Transverse colon (tissue), 4 donors: ENCODE data around the gene PCBP3. TPM values are rescaled to one million over a fixed set of nuclear protein-coding genes. Genes with fewer than 3 reads are reported as not detected.

ENCODE experiments used
- DNase-seq: peaks from one replicate; pipeline ENCODE4 v3.0.0-alpha.2; 2019
- H3K27ac ChIP-seq, 4 donors: fragments of 200-600 bp; sonication (generic); 2 replicates each; pipeline ENCODE4 v1.5.1; 2016 to 2018; ENCODE audit warnings: inconsistent platforms in 4 of 4
- H3K27me3 ChIP-seq: fragments of 200-600 bp; sonication (generic); 2 replicates; pipeline ENCODE4 v1.5.1; 2017; ENCODE audit warnings: inconsistent platforms
- H3K36me3 ChIP-seq, 4 donors: fragments of 200-600 bp; sonication (generic); 2 replicates each; pipeline ENCODE4 v1.5.1; 2017 to 2019; ENCODE audit warnings: inconsistent platforms in 4 of 4
- H3K4me1 ChIP-seq, 4 donors: fragments of 200-600 bp; sonication (generic); 2 replicates each; pipeline ENCODE4 v1.5.1; 2017 to 2020; ENCODE audit warnings: inconsistent platforms in 4 of 4
- H3K4me3 ChIP-seq, 4 donors: fragments of 200-600 bp; sonication (generic); 1 replicate in 1 of 4; 2 replicates in 3 of 4; pipeline versions ENCODE4 v1.5.1 to v1.6.1; 2017 to 2019; ENCODE audit warnings: inconsistent platforms in 4 of 4
- H3K9me3 ChIP-seq, 2 donors: fragments of 200-600 bp; sonication (generic); 2 replicates each; pipeline ENCODE4 v1.5.1; 2017 to 2019; ENCODE audit warnings: inconsistent platforms in 2 of 2
- EP300 ChIP-seq: sonication (generic); formaldehyde crosslinking; IDR thresholded peaks from one replicate; pipeline ENCODE4 v1.6.1; 2017; ENCODE audit warnings: antibody characterized with exemption, low read depth
- POLR2A ChIP-seq: fragments of 450-650 bp; IDR thresholded peaks from one replicate; pipeline ENCODE4 v1.6.1; 2016; ENCODE audit warnings: antibody characterized with exemption, mild to moderate bottlenecking, moderate library complexity
- POLR2AphosphoS5 ChIP-seq, 3 donors: sonication (generic); formaldehyde crosslinking; IDR thresholded peaks; one replicate each; pipeline ENCODE4 v1.6.1; 2016; ENCODE audit warnings: antibody characterized with exemption in 3 of 3
- WGBS, 2 donors: methylation state at CpG; one replicate each; pipeline ENCODE4 v1.1.5; 2018; ENCODE audit warnings: low coverage in 1 of 2; 5-methylcytosine and 5-hydroxymethylcytosine counted together
- in situ Hi-C, 4 donors: fragments of 200-750 bp; cut with MboI; loops; one replicate each; pipeline versions ENCODE4 v1.15.0 to v1.15.1; 2017; ENCODE audit warnings: low sequenced_read_pairs in 3 of 4, low pct_ligation_motif_present in 1 of 4, low pct_unique_long_range_greater_than_20kb in 1 of 4
- intact Hi-C: fragments of 100-400 bp; cut with DNase I; formaldehyde crosslinking; loops from one replicate; pipeline ENCODE4 v1.15.1; 2023; ENCODE audit warnings: low total_unique reads
- total RNA-seq, 4 donors: library from RNA; depleted of rRNA; stranded (reverse); fragments of >200 nt; gene quantifications; one replicate each; pipeline ENCODE4 v1.1.0, GENCODE V29; 2016
- TF ChIP-seq, protein P1 (sequence below), 5 experiments: fragments of 200-600 bp in 3 of 5; fragments of 450-650 bp in 2 of 5; sonication (generic) in 3 of 5; IDR thresholded peaks; 1 replicate in 2 of 5; 2 replicates in 3 of 5; pipeline ENCODE4 v1.5.1; 2016 to 2017; ENCODE audit warnings: antibody characterized with exemption in 5 of 5, inconsistent platforms in 3 of 5, mild to moderate bottlenecking in 2 of 5, moderate library complexity in 1 of 5

The PCBP3 gene
- total RNA-seq, 4 donors from 2014 or later, result 0.80 to 7.8 (median 5.3) TPM

GRCh38 chr21:45874716-45875415 lies 231.3 kb downstream of the PCBP3 start:
- in situ Hi-C loops (no loop called here), intact Hi-C loops (no loop called here)
- 73% methylated on average over 26 of the region's 33 CpGs; no CpG with 5 or more reads in 1 of the 2 donors for WGBS, 2 donors
- DNase-seq, result peak; percentile 57
- peak overlapping the region; percentile 51 to 61 (median 53) for H3K27ac ChIP-seq
- TF ChIP-seq, protein P1, sequence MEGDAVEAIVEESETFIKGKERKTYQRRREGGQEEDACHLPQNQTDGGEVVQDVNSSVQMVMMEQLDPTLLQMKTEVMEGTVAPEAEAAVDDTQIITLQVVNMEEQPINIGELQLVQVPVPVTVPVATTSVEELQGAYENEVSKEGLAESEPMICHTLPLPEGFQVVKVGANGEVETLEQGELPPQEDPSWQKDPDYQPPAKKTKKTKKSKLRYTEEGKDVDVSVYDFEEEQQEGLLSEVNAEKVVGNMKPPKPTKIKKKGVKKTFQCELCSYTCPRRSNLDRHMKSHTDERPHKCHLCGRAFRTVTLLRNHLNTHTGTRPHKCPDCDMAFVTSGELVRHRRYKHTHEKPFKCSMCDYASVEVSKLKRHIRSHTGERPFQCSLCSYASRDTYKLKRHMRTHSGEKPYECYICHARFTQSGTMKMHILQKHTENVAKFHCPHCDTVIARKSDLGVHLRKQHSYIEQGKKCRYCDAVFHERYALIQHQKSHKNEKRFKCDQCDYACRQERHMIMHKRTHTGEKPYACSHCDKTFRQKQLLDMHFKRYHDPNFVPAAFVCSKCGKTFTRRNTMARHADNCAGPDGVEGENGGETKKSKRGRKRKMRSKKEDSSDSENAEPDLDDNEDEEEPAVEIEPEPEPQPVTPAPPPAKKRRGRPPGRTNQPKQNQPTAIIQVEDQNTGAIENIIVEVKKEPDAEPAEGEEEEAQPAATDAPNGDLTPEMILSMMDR (IDR thresholded peaks at IDR 0.05), result no peak
- no peak for TF ChIP-seq EP300
- TF ChIP-seq POLR2AphosphoS5 (IDR thresholded peaks at IDR 0.05), result peak in 2 of 3 donors; percentile 67 to 72
- no peak for TF ChIP-seq POLR2A
- H3K27me3 ChIP-seq, result no peaks in the 10 kb centered on the region
- H3K4me3 ChIP-seq, result no peak overlapping the region
- peaks cover 0 to 5% (median 0%) of the 10 kb centered on the region in 4 donors for H3K4me1 ChIP-seq
- H3K36me3 ChIP-seq, result no peaks in the 10 kb centered on the region
- no peaks in the 10 kb centered on the region for H3K9me3 ChIP-seq

DNA sequence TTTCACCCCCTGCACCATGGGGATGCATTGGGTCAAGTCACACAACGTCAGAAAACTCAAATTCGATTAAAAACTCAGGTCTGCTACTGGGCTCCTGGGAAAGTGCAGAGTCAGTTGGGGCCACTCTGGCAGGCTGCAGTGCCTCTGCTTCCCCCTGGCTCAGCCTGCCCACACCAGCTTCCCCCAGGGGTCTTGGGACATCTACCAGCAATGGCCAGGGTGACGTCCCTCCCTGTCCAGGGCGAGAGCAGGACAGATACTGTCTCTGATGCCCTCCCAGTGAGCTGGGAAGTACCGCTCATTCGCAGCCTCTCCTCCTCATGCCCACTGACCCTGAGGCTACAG lies 231.9 kb downstream of the PCBP3 start:
- Histone ChIP-seq H3K27me3 (no peaks in the 10 kb centered on the region), H3K36me3 (no peaks in the 10 kb centered on the region), H3K27ac (peak overlapping the region; percentile 5 to 59 (median 40)), H3K9me3 (no peaks in the 10 kb centered on the region), H3K4me3 (no peak overlapping the region), H3K4me1 (peaks cover 0 to 5% (median 0%) of the 10 kb centered on the region in 4 donors)
- intact Hi-C loops (no loop called here), in situ Hi-C loops (no loop called here)
- TF ChIP-seq POLR2AphosphoS5 (IDR thresholded peaks at IDR 0.05) (no peak), EP300 (no peak), POLR2A (no peak)
- TF ChIP-seq, protein P1 (IDR thresholded peaks at IDR 0.05), result no peak
- 77% methylated on average over 6 of the region's 6 CpGs; no CpG with 5 or more reads in 1 of the 2 donors for WGBS, 2 donors
- no peak for DNase-seq

GRCh38 chr21:45875881-45876280 lies 232.4 kb downstream of the PCBP3 start:
- no peaks in the 10 kb centered on the region for H3K27me3 ChIP-seq
- H3K4me1 ChIP-seq, result peaks cover 0 to 5% (median 0%) of the 10 kb centered on the region in 4 donors
- H3K9me3 ChIP-seq, result no peaks in the 10 kb centered on the region
- intact Hi-C loops, result no loop called here
- H3K4me3 ChIP-seq, result no peak overlapping the region
- in situ Hi-C loops, result no loop called here
- H3K27ac ChIP-seq, result peak overlapping the region; percentile 5 to 59 (median 40)
- no peaks in the 10 kb centered on the region for H3K36me3 ChIP-seq
- DNase-seq, result no peak
- WGBS, 2 donors, result 92 to 93% methylated on average over 4 to 12 of the region's 12 CpGs
- TF ChIP-seq, protein P1 (IDR thresholded peaks at IDR 0.05), result no peak
- TF ChIP-seq EP300 (no peak), POLR2A (no peak), POLR2AphosphoS5 (IDR thresholded peaks at IDR 0.05) (no peak)

DNA sequence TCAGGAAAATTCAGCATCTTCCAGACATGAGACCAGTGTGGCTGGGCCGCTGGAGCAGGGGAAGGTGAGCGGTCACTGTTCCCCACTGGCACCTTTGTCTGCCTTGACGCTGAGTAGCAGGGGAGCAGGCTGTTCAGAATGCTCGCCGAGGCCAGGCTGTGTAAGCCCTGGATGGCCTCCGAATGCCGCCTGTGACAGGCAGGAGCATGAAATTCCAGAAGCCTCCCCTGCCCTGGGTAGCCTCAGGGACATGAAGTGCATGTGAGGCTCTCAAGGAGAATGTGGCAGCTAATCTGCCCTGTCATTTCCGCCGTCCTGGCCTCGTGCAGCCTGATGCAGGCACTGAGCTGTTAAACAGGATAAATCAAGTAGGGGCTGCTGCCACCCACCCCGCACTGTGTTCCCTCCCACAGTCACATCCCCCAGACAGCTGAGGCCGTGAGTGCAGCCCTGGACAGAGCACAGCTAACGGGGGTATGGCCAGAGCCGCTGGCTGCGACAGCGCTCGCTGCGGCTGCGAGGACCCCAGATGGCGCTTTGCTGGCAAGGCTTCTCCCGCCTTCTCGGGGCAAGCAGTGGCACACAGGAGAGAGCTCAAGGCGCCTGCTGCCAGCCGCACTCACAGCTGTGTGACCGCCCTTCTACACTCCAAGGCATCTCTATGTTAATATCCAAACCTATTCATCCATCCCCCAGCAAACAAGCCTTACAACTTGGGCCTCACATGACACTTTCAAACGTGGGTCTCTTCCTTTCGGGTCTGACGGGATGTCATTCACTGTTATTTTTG lies 233.1 kb downstream of the PCBP3 start:
- Histone ChIP-seq H3K9me3 (no peaks in the 10 kb centered on the region), H3K4me1 (peaks cover 0 to 5% (median 0%) of the 10 kb centered on the region in 4 donors), H3K4me3 (no peak overlapping the region), H3K27me3 (no peaks in the 10 kb centered on the region), H3K27ac (peak overlapping the region in 1 of 4 donors; percentile 31), H3K36me3 (no peaks in the 10 kb centered on the region)
- DNase-seq, result no peak
- 91% methylated on average over 19 of the region's 28 CpGs; no CpG with 5 or more reads in 1 of the 2 donors for whole genome bisulfite sequencing, 2 donors
- no peak for TF ChIP-seq EP300
- TF ChIP-seq, protein P1 (IDR thresholded peaks at IDR 0.05), result no peak
- in situ Hi-C loops (no loop called here), intact Hi-C loops (no loop called here)
